Smooth muscle cell (in vitro differentiated cells): ENCODE results near the gene GALNT18. TPM values are rescaled to one million over a fixed set of nuclear protein-coding genes. Genes with fewer than 3 reads are reported as not detected.

Experiments used
- DNase-seq: peaks from one replicate; lab custom pipeline; 2025; ENCODE audit not compliant: unreplicated experiment; lab: John Stamatoyannopoulos, UW
- H2AFZ ChIP-seq: fragments of 200-600 bp; sonication (generic); 2 replicates; pipeline ENCODE4 v1.6.0; 2016; ENCODE audit warnings: antibody characterized with exemption, low read depth, mild to moderate bottlenecking
- H3F3A ChIP-seq: fragments of 200-600 bp; sonication (generic); 2 replicates; pipeline ENCODE4 v1.6.0; 2017; ENCODE audit warnings: antibody characterized with exemption, low read depth
- H3K27ac ChIP-seq: fragments of 200-600 bp; sonication (generic); 2 replicates; pipeline ENCODE4 v1.5.1; 2016; ENCODE audit warnings: low read depth, mild to moderate bottlenecking
- H3K27me3 ChIP-seq: fragments of 200-600 bp; sonication (generic); 2 replicates; pipeline ENCODE4 v1.6.1; 2016; ENCODE audit warnings: low read depth, mild to moderate bottlenecking
- H3K36me3 ChIP-seq: fragments of 200-600 bp; sonication (generic); 2 replicates; pipeline ENCODE4 v1.5.1; 2016; ENCODE audit warnings: low read depth
- H3K4me1 ChIP-seq: fragments of 200-600 bp; sonication (generic); 2 replicates; pipeline ENCODE4 v1.5.1; 2016; ENCODE audit warnings: low read depth
- H3K4me2 ChIP-seq: fragments of 200-600 bp; sonication (generic); 2 replicates; pipeline ENCODE4 v1.6.0; 2016; ENCODE audit warnings: mild to moderate bottlenecking
- H3K4me3 ChIP-seq: fragments of 200-600 bp; sonication (generic); 2 replicates; pipeline ENCODE4 v1.5.1; 2016; ENCODE audit warnings: mild to moderate bottlenecking
- H3K79me2 ChIP-seq: fragments of 200-600 bp; sonication (generic); 2 replicates; pipeline ENCODE4 v1.6.0; 2016; ENCODE audit warnings: low read depth, mild to moderate bottlenecking
- H3K9ac ChIP-seq: fragments of 200-600 bp; sonication (generic); 2 replicates; pipeline ENCODE4 v1.6.0; 2016; ENCODE audit warnings: low read depth
- H3K9me3 ChIP-seq: fragments of 200-600 bp; sonication (generic); replicated peaks from 2 replicates; pipeline ENCODE4 v1.5.1; 2016; ENCODE audit warnings: low read depth
- H4K20me1 ChIP-seq: fragments of 200-600 bp; sonication (generic); 2 replicates; pipeline ENCODE4 v1.6.0; 2016; ENCODE audit warnings: low read depth
- CTCF ChIP-seq: fragments of 200-600 bp; sonication (generic); IDR thresholded peaks from 2 replicates; pipeline ENCODE4 v1.5.1; 2017; ENCODE audit warnings: borderline replicate concordance, mild to moderate bottlenecking, antibody characterized with exemption; ENCODE audit not compliant: insufficient read depth, poor library complexity, severe bottlenecking
- WGBS: methylation state at CpG from one replicate; pipeline ENCODE4 v1.1.7; 2016; ENCODE audit warnings: low lambda C conversion rate; 5-methylcytosine and 5-hydroxymethylcytosine counted together
- polyA plus RNA-seq: library from polyadenylated mRNA; unstranded; fragments of >200 nt; fragmentation: Nextera tagmentation; extraction: Ambion mirVana; gene quantifications from 2 replicates; pipeline ENCODE4 v1.2.1, GENCODE V29; 2016
- total RNA-seq: library from RNA; depleted of rRNA; stranded (reverse); fragments of >200 nt; gene quantifications from 2 replicates; pipeline ENCODE4 v1.2.3, GENCODE V29; 2014

GALNT18 gene
- total and polyA plus RNA-seq, 2 experiments from 2014 or later: 11.5 to 16.3 TPM

- H3K79me2 ChIP-seq: no peaks in the 10 kb centered on the region
- H3K27me3 ChIP-seq: peaks cover 27% of the 10 kb centered on the region
- H3K4me3 ChIP-seq: no peak overlapping the region
- 55% methylated on average over 1 of the region's 1 CpG for WGBS
- H3K9me3 ChIP-seq: no peaks in the 10 kb centered on the region
- H3K4me1 ChIP-seq: peaks cover 18% of the 10 kb centered on the region
- no peak overlapping the region for H2AFZ ChIP-seq
- H3K36me3 ChIP-seq: no peaks in the 10 kb centered on the region
- no peak for DNase-seq
- no peaks in the 10 kb centered on the region for H4K20me1 ChIP-seq
- no peak for TF ChIP-seq CTCF
- no peak overlapping the region for H3K27ac ChIP-seq
- H3K9ac ChIP-seq: no peak overlapping the region
- H3K4me2 ChIP-seq: no peak overlapping the region
- no peaks in the 10 kb centered on the region for H3F3A ChIP-seq
These were observed 4.3 kb upstream of the GALNT18 start for GRCh38 chr11:11626128-11626527.

GRCh38 chr11:11624926-11625325 lies 3.1 kb upstream of the GALNT18 start:
- TF ChIP-seq CTCF: no peak
- H3K4me1 ChIP-seq: peaks cover 20% of the 10 kb centered on the region
- H3K9me3 ChIP-seq: no peaks in the 10 kb centered on the region
- H3K79me2 ChIP-seq: no peaks in the 10 kb centered on the region
- no peaks in the 10 kb centered on the region for H3K36me3 ChIP-seq
- no peak overlapping the region for H3K4me2 ChIP-seq
- 90% methylated on average over 4 of the region's 4 CpGs for WGBS
- no peak overlapping the region for H2AFZ ChIP-seq
- H3F3A ChIP-seq: no peaks in the 10 kb centered on the region
- H4K20me1 ChIP-seq: peaks cover under 1% of the 10 kb centered on the region
- no peak for DNase-seq
- H3K9ac ChIP-seq: no peak overlapping the region
- H3K27me3 ChIP-seq: peaks cover 17% of the 10 kb centered on the region
- no peak overlapping the region for H3K4me3 ChIP-seq
- H3K27ac ChIP-seq: no peak overlapping the region

GRCh38 chr11:11624204-11624603 lies 2.4 kb upstream of the GALNT18 start:
- TF ChIP-seq CTCF: no peak
- H3K4me2 ChIP-seq: no peak overlapping the region
- no peak overlapping the region for H3K4me3 ChIP-seq
- H4K20me1 ChIP-seq: peaks cover 8% of the 10 kb centered on the region
- no peak for DNase-seq
- no peaks in the 10 kb centered on the region for H3F3A ChIP-seq
- H3K4me1 ChIP-seq: peaks cover 19% of the 10 kb centered on the region
- no peaks in the 10 kb centered on the region for H3K9me3 ChIP-seq
- H2AFZ ChIP-seq: no peak overlapping the region
- peaks cover 15% of the 10 kb centered on the region for H3K27me3 ChIP-seq
- H3K27ac ChIP-seq: no peak overlapping the region
- 91% methylated on average over 3 of the region's 3 CpGs for WGBS
- H3K9ac ChIP-seq: no peak overlapping the region
- no peaks in the 10 kb centered on the region for H3K79me2 ChIP-seq
- no peaks in the 10 kb centered on the region for H3K36me3 ChIP-seq

DNA sequence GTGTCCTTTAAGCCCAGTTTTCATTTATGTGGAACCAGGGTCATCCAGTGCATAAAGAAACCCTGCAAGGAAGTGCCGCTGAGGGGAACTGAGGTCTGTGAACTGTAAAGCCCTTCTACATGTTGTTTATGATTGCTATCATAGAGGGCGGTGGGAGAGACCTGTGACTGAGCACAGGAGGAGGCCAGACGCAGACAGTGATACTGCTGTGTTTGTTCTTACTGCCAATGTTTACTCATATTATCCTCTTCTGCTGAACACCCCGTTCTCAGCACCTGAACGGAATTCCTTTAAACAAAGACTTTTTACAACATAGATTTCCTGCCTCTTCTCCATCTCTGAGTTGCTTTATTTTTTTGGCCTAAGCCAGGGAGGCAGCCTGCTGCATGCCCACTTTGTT lies 967 bp upstream of the GALNT18 start:
- Histone ChIP-seq H3K9me3 (no peaks in the 10 kb centered on the region), H4K20me1 (peaks cover 8% of the 10 kb centered on the region), H2AFZ (no peak overlapping the region), H3F3A (no peaks in the 10 kb centered on the region), H3K4me1 (peaks cover 13% of the 10 kb centered on the region), H3K36me3 (no peaks in the 10 kb centered on the region), H3K9ac (no peak overlapping the region), H3K4me2 (no peak overlapping the region), H3K4me3 (no peak overlapping the region), H3K79me2 (no peaks in the 10 kb centered on the region), H3K27me3 (peaks cover 5% of the 10 kb centered on the region), H3K27ac (no peak overlapping the region)
- TF ChIP-seq CTCF: no peak
- WGBS: 39% methylated on average over 5 of the region's 5 CpGs
- no peak for DNase-seq
